ENCODE measurements around the gene EGFLAM. TPM values are rescaled to one million over a fixed set of nuclear protein-coding genes. Genes with fewer than 3 reads are reported as not detected.

Gene EGFLAM
- total RNA-seq, 1 experiment from 2014 or later, result 45.4 TPM

DNA sequence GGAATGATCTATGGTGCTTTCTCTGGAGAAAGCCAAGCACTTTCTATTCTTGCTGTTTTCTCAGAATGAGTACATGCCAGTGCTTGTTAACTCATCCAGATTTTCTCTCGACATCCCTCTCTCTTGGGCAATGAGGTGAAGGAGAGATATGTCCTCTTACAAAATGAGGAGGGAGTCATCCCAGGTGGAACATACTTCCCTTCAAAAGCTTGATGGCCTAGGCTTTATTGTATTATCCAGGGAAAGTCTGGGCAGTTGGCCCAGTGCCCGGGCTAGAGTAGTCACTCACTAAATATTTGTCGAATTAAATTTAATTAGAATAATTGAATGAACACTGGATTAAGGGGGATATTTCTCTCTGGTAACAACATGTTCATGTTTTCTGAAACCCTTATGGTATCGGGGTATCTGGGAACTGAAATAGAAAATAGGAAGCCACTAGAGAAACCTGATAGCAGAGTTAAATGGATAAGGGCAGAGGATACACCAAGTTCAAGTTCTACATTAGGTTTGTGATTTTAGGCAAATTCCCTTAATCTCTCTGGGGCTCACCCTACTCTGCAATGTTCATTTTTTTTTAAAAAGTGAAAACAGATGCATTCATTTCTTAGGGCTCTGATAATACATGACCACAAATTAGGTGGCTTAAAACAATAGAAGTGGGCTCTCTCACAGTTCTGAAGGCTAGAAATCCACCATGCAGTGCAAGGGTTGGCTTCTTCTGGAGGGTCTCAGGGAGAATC lies 198.5 kb downstream of the EGFLAM start:
- intact Hi-C loops (cut with micrococcal nuclease; ENCODE audit: unreplicated experiment), result no loop called here
- H3K27me3 ChIP-seq (replicated peaks; ENCODE audit: insufficient read depth, low read depth, low read length, poor library complexity), result no peaks in the 10 kb centered on the region
- no peaks in the 10 kb centered on the region for H3K4me1 ChIP-seq (ENCODE audit: insufficient read depth, low read length, poor library complexity, severe bottlenecking)
- ChIA-PET POLR2A (ENCODE audit: low non-redundant PET) (no interaction called here), CTCF (no interaction called here)
- H3K4me3 ChIP-seq (ENCODE audit: low read depth, low read length, poor library complexity, severe bottlenecking), result no peak overlapping the region
- no peak overlapping the region for H3K27ac ChIP-seq (ENCODE audit: low read depth, low read length, poor library complexity, severe bottlenecking)
- TF ChIP-seq EZH2 (IDR thresholded peaks at IDR 0.05; ENCODE audit: borderline replicate concordance, low read depth, low read length, poor library complexity, severe bottlenecking), result no peak
- TF ChIP-seq, protein P1, sequence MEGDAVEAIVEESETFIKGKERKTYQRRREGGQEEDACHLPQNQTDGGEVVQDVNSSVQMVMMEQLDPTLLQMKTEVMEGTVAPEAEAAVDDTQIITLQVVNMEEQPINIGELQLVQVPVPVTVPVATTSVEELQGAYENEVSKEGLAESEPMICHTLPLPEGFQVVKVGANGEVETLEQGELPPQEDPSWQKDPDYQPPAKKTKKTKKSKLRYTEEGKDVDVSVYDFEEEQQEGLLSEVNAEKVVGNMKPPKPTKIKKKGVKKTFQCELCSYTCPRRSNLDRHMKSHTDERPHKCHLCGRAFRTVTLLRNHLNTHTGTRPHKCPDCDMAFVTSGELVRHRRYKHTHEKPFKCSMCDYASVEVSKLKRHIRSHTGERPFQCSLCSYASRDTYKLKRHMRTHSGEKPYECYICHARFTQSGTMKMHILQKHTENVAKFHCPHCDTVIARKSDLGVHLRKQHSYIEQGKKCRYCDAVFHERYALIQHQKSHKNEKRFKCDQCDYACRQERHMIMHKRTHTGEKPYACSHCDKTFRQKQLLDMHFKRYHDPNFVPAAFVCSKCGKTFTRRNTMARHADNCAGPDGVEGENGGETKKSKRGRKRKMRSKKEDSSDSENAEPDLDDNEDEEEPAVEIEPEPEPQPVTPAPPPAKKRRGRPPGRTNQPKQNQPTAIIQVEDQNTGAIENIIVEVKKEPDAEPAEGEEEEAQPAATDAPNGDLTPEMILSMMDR (conservative IDR thresholded peaks at IDR 0.05; ENCODE audit: low read depth, low read length), result no peak
- no peak for DNase-seq (ENCODE audit: low spot score)
- peaks cover 47% of the 10 kb centered on the region for H3K36me3 ChIP-seq (ENCODE audit: insufficient read depth, low read length, poor library complexity, severe bottlenecking)
- BruUV-seq (replicated peaks), result no TSS peak
- no peaks in the 10 kb centered on the region for H3K9me3 ChIP-seq (ENCODE audit: low read depth, low read length, poor library complexity, severe bottlenecking)

DNA sequence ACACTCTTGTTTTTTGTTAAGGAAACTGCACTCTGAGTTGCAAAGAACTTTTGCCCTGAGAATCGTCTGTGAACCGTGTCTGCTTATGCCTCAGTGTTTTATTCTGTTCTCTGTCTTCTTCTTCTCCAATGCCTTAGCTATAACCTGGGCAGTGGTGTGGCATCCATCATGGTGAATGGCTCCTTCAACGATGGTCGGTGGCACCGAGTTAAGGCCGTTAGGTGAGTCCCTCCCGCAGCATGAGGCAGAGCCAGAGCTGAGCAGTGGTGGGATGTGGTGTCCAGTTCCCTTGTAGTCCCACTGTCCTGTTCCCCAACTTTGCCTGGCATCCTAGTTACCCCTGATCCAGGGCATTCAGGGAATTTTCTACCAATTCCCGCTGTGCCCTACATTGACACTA lies 199.8 kb downstream of the EGFLAM start:
- Histone ChIP-seq H3K4me1 (ENCODE audit: insufficient read depth, low read length, poor library complexity, severe bottlenecking) (no peaks in the 10 kb centered on the region), H3K27me3 (replicated peaks; ENCODE audit: insufficient read depth, low read depth, low read length, poor library complexity) (no peaks in the 10 kb centered on the region), H3K27ac (ENCODE audit: low read depth, low read length, poor library complexity, severe bottlenecking) (no peak overlapping the region), H3K4me3 (ENCODE audit: low read depth, low read length, poor library complexity, severe bottlenecking) (no peak overlapping the region), H3K9me3 (ENCODE audit: low read depth, low read length, poor library complexity, severe bottlenecking) (no peaks in the 10 kb centered on the region), H3K36me3 (ENCODE audit: insufficient read depth, low read length, poor library complexity, severe bottlenecking) (peaks cover 37% of the 10 kb centered on the region)
- ChIA-PET POLR2A (ENCODE audit: low non-redundant PET) (no interaction called here), CTCF (no interaction called here)
- no TSS peak for BruUV-seq (replicated peaks)
- TF ChIP-seq EZH2 (IDR thresholded peaks at IDR 0.05; ENCODE audit: borderline replicate concordance, low read depth, low read length, poor library complexity, severe bottlenecking), result no peak
- TF ChIP-seq, protein P1 (conservative IDR thresholded peaks at IDR 0.05; ENCODE audit: low read depth, low read length), result no peak
- intact Hi-C loops (cut with micrococcal nuclease; ENCODE audit: unreplicated experiment), result no loop called here
- DNase-seq (ENCODE audit: low spot score), result no peak

DNA sequence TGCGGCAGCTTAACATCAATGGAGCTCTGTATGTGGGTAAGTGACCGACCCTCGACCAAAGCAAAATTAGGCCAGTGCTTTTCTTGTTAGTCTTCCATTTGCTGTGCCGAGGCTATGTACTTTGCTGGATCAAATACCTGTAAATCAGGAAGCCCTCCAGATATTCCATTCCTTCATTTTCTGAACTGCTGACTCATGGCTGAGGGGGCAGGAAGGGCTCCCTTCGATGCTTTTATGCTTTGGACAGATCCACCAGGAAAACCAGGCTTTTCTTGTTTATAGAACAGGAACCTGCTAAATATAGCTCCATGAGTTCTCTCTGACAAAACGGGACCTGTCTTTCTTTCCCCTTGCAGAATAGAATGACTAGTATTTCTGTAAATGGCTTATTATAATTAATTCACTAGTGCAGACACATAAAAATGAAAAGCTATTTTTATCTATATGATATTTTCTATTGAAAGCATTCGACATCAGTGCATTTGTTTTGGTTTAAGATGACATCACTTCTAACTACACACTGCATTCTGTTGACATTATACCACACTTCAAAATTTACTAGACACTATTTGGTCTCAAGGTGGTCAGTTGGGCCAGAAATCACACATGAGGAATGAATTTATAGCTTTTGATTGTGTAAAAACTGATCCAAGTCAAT lies 204.7 kb downstream of the EGFLAM start:
- no peaks in the 10 kb centered on the region for H3K27me3 ChIP-seq (replicated peaks; ENCODE audit: insufficient read depth, low read depth, low read length, poor library complexity)
- no peaks in the 10 kb centered on the region for H3K4me1 ChIP-seq (ENCODE audit: insufficient read depth, low read length, poor library complexity, severe bottlenecking)
- intact Hi-C loops (cut with micrococcal nuclease; ENCODE audit: unreplicated experiment), result no loop called here
- no peaks in the 10 kb centered on the region for H3K9me3 ChIP-seq (ENCODE audit: low read depth, low read length, poor library complexity, severe bottlenecking)
- peaks cover 38% of the 10 kb centered on the region for H3K36me3 ChIP-seq (ENCODE audit: insufficient read depth, low read length, poor library complexity, severe bottlenecking)
- no TSS peak for BruUV-seq (replicated peaks)
- no peak overlapping the region for H3K4me3 ChIP-seq (ENCODE audit: low read depth, low read length, poor library complexity, severe bottlenecking)
- TF ChIP-seq, protein P1 (conservative IDR thresholded peaks at IDR 0.05; ENCODE audit: low read depth, low read length), result no peak
- no peak for TF ChIP-seq EZH2 (IDR thresholded peaks at IDR 0.05; ENCODE audit: borderline replicate concordance, low read depth, low read length, poor library complexity, severe bottlenecking)
- no peak overlapping the region for H3K27ac ChIP-seq (ENCODE audit: low read depth, low read length, poor library complexity, severe bottlenecking)
- ChIA-PET POLR2A (ENCODE audit: low non-redundant PET) (no interaction called here), CTCF (no interaction called here)
- no peak for DNase-seq (ENCODE audit: low spot score)
